GM19193 (cell line): Measurements from ENCODE around the gene RAN.

ENCODE experiments used
- POLR2A ChIP-seq: IDR thresholded peaks from 4 replicates; pipeline ENCODE4 v1.6.1; 2011; ENCODE audit not compliant: insufficient read depth, insufficient read length; ENCODE audit errors: extremely low read depth

RAN gene

GRCh38 chr12:130871286-130872178 lies at the start of gene RAN:
RAN (plus strand) TSS chr12:130872066; CDS start chr12:130872594, 528 bp downstream.
- TF ChIP-seq POLR2A = peak; percentile 88

GRCh38 chr12:130825771-130826150 lies 46.1 kb upstream of the RAN start:
- no peak for TF ChIP-seq POLR2A

GRCh38 chr12:130826151-130826801 lies 45.6 kb upstream of the RAN start:
- TF ChIP-seq POLR2A = no peak

- TF ChIP-seq POLR2A = no peak
These were observed 44.4 kb upstream of the RAN start for GRCh38 chr12:130827432-130827831.

- no peak for TF ChIP-seq POLR2A
These were observed 43.0 kb upstream of the RAN start for GRCh38 chr12:130828895-130829294.

- TF ChIP-seq POLR2A = no peak
These were observed 42.2 kb upstream of the RAN start for GRCh38 chr12:130829391-130830245.

- no peak for TF ChIP-seq POLR2A
These were observed 41.7 kb upstream of the RAN start for GRCh38 chr12:130830246-130830551.

- TF ChIP-seq POLR2A = no peak
These were observed 40.6 kb upstream of the RAN start for GRCh38 chr12:130831246-130831645.

GRCh38 chr12:130831876-130832405 lies 39.9 kb upstream of the RAN start:
- no peak for TF ChIP-seq POLR2A

- no peak for TF ChIP-seq POLR2A
These were observed 39.2 kb upstream of the RAN start for GRCh38 chr12:130832561-130833209.

GRCh38 chr12:130835011-130835410 lies 36.9 kb upstream of the RAN start:
- no peak for TF ChIP-seq POLR2A

GRCh38 chr12:130835436-130835835 lies 36.4 kb upstream of the RAN start:
- TF ChIP-seq POLR2A = no peak

- TF ChIP-seq POLR2A = no peak
These were observed 33.4 kb upstream of the RAN start for GRCh38 chr12:130838284-130838950.
